ENCODE results near the gene PPP2R3A.

PPP2R3A gene

GRCh38 chr3:136044980-136045745 is 79.6 kb downstream of the PPP2R3A start:
- Mint-ChIP-seq H3K4me1 (no peaks in the 10 kb centered on the region), H3K36me3 (ENCODE audit: low read depth) (peaks cover 62% of the 10 kb centered on the region), H3K27ac (no peak overlapping the region), H3K27me3 (ENCODE audit: low read depth) (no peaks in the 10 kb centered on the region), H3K9me3 (no peaks in the 10 kb centered on the region), H3K4me3 (no peak overlapping the region)
- TF ChIP-seq CTCF (IDR thresholded peaks at IDR 0.05; ENCODE audit: unreplicated experiment in 3 of 3): no peak

- no peak for TF ChIP-seq CTCF (IDR thresholded peaks at IDR 0.05; ENCODE audit: unreplicated experiment in 3 of 3)
Measured at GRCh38 chr3:136048068-136048467, 82.5 kb downstream of the PPP2R3A start.

GRCh38 chr3:136050250-136050649 is 84.7 kb downstream of the PPP2R3A start:
- no peak overlapping the region for H3K27ac Mint-ChIP-seq
- no peaks in the 10 kb centered on the region for H3K27me3 Mint-ChIP-seq (ENCODE audit: low read depth)
- H3K9me3 Mint-ChIP-seq: no peaks in the 10 kb centered on the region
- no peak overlapping the region for H3K4me3 Mint-ChIP-seq
- TF ChIP-seq CTCF (IDR thresholded peaks at IDR 0.05; ENCODE audit: unreplicated experiment in 3 of 3): no peak
- no peaks in the 10 kb centered on the region for H3K4me1 Mint-ChIP-seq
- H3K36me3 Mint-ChIP-seq (ENCODE audit: low read depth): peaks cover 59% of the 10 kb centered on the region

More at GRCh38 chr3:136048068-136048467, 82.5 kb downstream of the PPP2R3A start:
- Mint-ChIP-seq H3K36me3 (ENCODE audit: low read depth) (peaks cover 65% of the 10 kb centered on the region), H3K27ac (no peak overlapping the region), H3K27me3 (ENCODE audit: low read depth) (no peaks in the 10 kb centered on the region), H3K4me3 (no peak overlapping the region), H3K9me3 (no peaks in the 10 kb centered on the region), H3K4me1 (no peaks in the 10 kb centered on the region)

- Mint-ChIP-seq H3K4me3 (no peak overlapping the region), H3K27ac (no peak overlapping the region), H3K36me3 (ENCODE audit: low read depth) (peaks cover 78% of the 10 kb centered on the region), H3K4me1 (no peaks in the 10 kb centered on the region), H3K27me3 (ENCODE audit: low read depth) (no peaks in the 10 kb centered on the region), H3K9me3 (peaks cover 1% of the 10 kb centered on the region)
- TF ChIP-seq CTCF (IDR thresholded peaks at IDR 0.05; ENCODE audit: unreplicated experiment in 3 of 3): no peak
Measured at GRCh38 chr3:136055491-136055890, 90.0 kb downstream of the PPP2R3A start.

- Mint-ChIP-seq H3K36me3 (ENCODE audit: low read depth) (peaks cover 40% of the 10 kb centered on the region), H3K4me1 (peaks cover 10% of the 10 kb centered on the region), H3K9me3 (peaks cover under 1% of the 10 kb centered on the region), H3K27me3 (ENCODE audit: low read depth) (no peaks in the 10 kb centered on the region), H3K4me3 (no peak overlapping the region), H3K27ac (no peak overlapping the region)
- TF ChIP-seq CTCF (IDR thresholded peaks at IDR 0.05; ENCODE audit: unreplicated experiment in 3 of 3): no peak
Measured at GRCh38 chr3:136067211-136067610, 101.7 kb downstream of the PPP2R3A start.

- Mint-ChIP-seq H3K36me3 (ENCODE audit: low read depth) (peaks cover 33% of the 10 kb centered on the region), H3K4me1 (peaks cover 10% of the 10 kb centered on the region), H3K9me3 (no peaks in the 10 kb centered on the region), H3K27ac (no peak overlapping the region), H3K27me3 (ENCODE audit: low read depth) (no peaks in the 10 kb centered on the region), H3K4me3 (no peak overlapping the region)
- no peak for TF ChIP-seq CTCF (IDR thresholded peaks at IDR 0.05; ENCODE audit: unreplicated experiment in 3 of 3)
Measured at GRCh38 chr3:136068708-136069107, 103.2 kb downstream of the PPP2R3A start.
